ENCODE results near the gene TPCN2. TPM values are rescaled to one million over a fixed set of nuclear protein-coding genes. Genes with fewer than 3 reads are reported as not detected.

The TPCN2 gene
- total and polyA plus RNA-seq, 2 of the 4 experiments (the other 2 are of a cell fraction), result 3.4 to 8.0 TPM

DNA sequence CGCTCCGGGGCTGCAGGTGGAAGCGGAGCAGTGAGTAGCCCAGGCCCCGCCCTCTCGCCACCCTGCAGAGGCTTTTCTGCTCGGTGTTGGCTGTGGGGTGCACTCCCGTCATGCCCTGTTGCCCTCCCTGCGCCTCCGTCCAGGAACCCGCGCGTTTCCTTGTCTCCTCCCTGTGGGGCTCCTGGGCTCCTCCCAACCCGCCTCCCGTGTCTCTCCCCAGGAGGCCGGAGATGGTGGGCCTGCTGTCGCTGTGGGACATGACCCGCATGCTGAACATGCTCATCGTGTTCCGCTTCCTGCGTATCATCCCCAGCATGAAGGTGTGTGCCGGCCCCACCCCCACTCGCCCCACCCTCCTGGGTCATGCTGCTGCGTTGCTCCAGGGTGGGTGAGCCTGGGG, 32.4 kb downstream of the TPCN2 start:
- DNase-seq (no peak), ATAC-seq (ENCODE audit: low read depth) (no peak)
- H3K4me2 ChIP-seq (ENCODE audit: low read depth, low read length), result no peak overlapping the region
- no peak overlapping the region for H4K91ac ChIP-seq (ENCODE audit: insufficient read depth, low read depth, low read length)
- no TSS peak for BruUV-seq (replicated peaks)
- H4K20me1 ChIP-seq (ENCODE audit: insufficient read depth, low read length), result peaks cover 6% of the 10 kb centered on the region
- H2BK20ac ChIP-seq (ENCODE audit: low read depth, low read length), result no peak overlapping the region
- no peak overlapping the region for H3K18ac ChIP-seq (ENCODE audit: low read depth, low read length)
- H2BK5ac ChIP-seq (ENCODE audit: low read depth, low read length, poor library complexity, severe bottlenecking), result no peak overlapping the region
- intact Hi-C loops (cut with micrococcal nuclease) (loop anchor here (10.0 kb wide), 1 partner anchor 466 kb away; no protein-coding TSS in a partner anchor), dilution Hi-C loops (cut with HindIII; ENCODE audit: low sequenced_read_pairs, unreplicated experiment) (no loop called here), in situ Hi-C loops (cut with MboI; ENCODE audit: low sequenced_read_pairs) (loop anchor here (5.0 kb wide), 2 partner anchors 74 to 174 kb away; no protein-coding TSS in a partner anchor)
- no peak overlapping the region for H4K8ac ChIP-seq (ENCODE audit: low read depth in 2 of 2, low read length in 2 of 2)
- POLR2A ChIA-PET (ENCODE audit: unreplicated experiment), result no interaction called here
- H3K36me3 ChIP-seq (ENCODE audit: control insufficient read depth, insufficient read depth, low read length), result peaks cover 36% of the 10 kb centered on the region
- no peak overlapping the region for H4K5ac ChIP-seq (ENCODE audit: low read depth, low read length)
- 97% methylated on average over 18 of the region's 23 CpGs; no CpG with 5 or more reads in 1 of the 2 experiments for WGBS, 2 experiments (ENCODE audit: extremely low coverage in 2 of 2, insufficient read length in 1 of 2)
- no peak overlapping the region for H3K4ac ChIP-seq (ENCODE audit: low read depth, low read length)
- peaks cover 9% of the 10 kb centered on the region for H3K9me1 ChIP-seq (ENCODE audit: insufficient read depth, low read length)
- H3K56ac ChIP-seq (ENCODE audit: extremely low read depth, insufficient read depth, low read length), result no peak overlapping the region
- H2BK15ac ChIP-seq (ENCODE audit: low read depth, low read length), result no peak overlapping the region
- H3K9me3 ChIP-seq (ENCODE audit: control insufficient read depth, insufficient read depth, low read length), result no peaks in the 10 kb centered on the region
- H3K27me3 ChIP-seq (ENCODE audit: control insufficient read depth, insufficient read depth, low read length), result no peaks in the 10 kb centered on the region
- H2AFZ ChIP-seq (replicated peaks; ENCODE audit: low read length, poor library complexity), result no peak overlapping the region
- H3K9ac ChIP-seq (ENCODE audit: low read depth, low read length), result no peak overlapping the region
- no peak overlapping the region for H2AK9ac ChIP-seq (replicated peaks; ENCODE audit: low read depth, low read length, poor library complexity)
- CTCF ChIA-PET, result no interaction called here
- TF ChIP-seq BHLHE40 (IDR thresholded peaks at IDR 0.05; ENCODE audit: low read depth, low read length) (no peak), RFX5 (IDR thresholded peaks at IDR 0.05; ENCODE audit: low read depth, low read length) (no peak), RAD21 (IDR thresholded peaks at IDR 0.05; ENCODE audit: low read length) (no peak)
- peaks cover 0 to 17% of the 10 kb centered on the region in 2 experiments; a peak in 1 of 4 replicates for H3K79me1 ChIP-seq (ENCODE audit: low read depth in 1 of 2, low read length in 2 of 2)
- no peak overlapping the region for H3K23ac ChIP-seq (ENCODE audit: low read depth, low read length)
- no peak overlapping the region for H2BK120ac ChIP-seq (ENCODE audit: low read depth, low read length)
- peaks cover 12% of the 10 kb centered on the region for H3K4me1 ChIP-seq (ENCODE audit: control insufficient read depth, insufficient read depth, low read length)
- H3K14ac ChIP-seq (replicated peaks; ENCODE audit: low read depth, low read length), result no peak overlapping the region
- H3K27ac ChIP-seq (ENCODE audit: insufficient read depth, low read length), result no peak overlapping the region
- no peak overlapping the region for H2AK5ac ChIP-seq (ENCODE audit: low read depth, low read length)
- no peak overlapping the region for H3K4me3 ChIP-seq (ENCODE audit: insufficient read depth, low read depth, low read length)

Data from IMR-90 (cell line).